ENCODE measurements around the gene CYP2B6. TPM values are rescaled to one million over a fixed set of nuclear protein-coding genes. Genes with fewer than 3 reads are reported as not detected.

Gene CYP2B6
- total RNA-seq, 4 donors from 2014 or later, result not detected

DNA sequence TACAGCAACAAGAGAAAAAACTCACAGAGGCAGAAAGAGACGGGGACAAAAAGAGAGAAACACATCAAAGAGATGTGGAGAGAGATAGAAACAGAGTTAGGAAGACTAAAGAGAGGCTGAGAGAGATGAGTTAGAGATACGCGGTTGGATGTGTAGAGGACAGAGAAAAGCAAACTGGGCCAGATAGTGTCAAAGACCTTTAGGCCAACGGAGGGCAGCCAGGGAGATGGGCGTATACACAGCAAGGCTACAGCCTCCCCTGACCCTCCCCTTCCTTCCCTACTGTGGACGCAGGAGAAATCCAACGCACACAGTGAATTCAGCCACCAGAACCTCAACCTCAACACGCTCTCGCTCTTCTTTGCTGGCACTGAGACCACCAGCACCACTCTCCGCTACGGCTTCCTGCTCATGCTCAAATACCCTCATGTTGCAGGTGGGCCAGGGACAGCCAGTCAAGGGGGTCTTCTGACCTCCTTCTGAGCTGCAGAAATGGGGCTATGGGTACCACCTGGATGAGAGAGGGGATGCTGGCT, 18.7 kb downstream of the CYP2B6 start:
- Histone ChIP-seq H3K36me3 (no peaks in the 10 kb centered on the region), H3K9me3 (no peaks in the 10 kb centered on the region), H3K27me3 (peaks cover 0 to 60% (median 0%) of the 10 kb centered on the region in 4 donors), H3K27ac (no peak overlapping the region), H3K4me1 (no peaks in the 10 kb centered on the region), H3K4me3 (no peak overlapping the region)
- DNase-seq, result no peak
- TF ChIP-seq POLR2A (IDR thresholded peaks at IDR 0.05) (no peak), CTCF (IDR thresholded peaks at IDR 0.05) (no peak)
- WGBS, 2 donors, result 66 to 83% methylated on average over 11 of the region's 11 CpGs
- intact Hi-C loops (cut with DNase I), result no loop called here

DNA sequence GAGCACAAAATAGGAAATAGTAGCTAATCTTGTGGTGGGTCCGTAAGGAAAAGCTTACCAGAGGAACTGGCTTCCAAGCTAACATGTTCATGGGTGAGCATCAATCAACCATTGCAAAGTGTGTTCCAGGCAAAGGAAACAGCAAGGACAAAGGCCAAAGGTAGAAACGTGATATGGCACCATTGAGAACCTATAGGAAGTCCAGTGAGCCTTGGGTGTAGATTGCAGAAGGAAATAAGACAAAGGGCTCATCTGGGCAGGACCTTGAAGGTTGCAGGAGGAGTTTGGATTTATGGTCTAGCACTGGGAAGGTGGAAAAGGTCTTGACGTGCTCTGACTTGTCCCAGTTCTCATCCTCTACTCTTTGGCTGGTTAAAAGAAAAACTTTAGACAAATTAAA, 22.3 kb downstream of the CYP2B6 start:
- DNase-seq, result no peak
- intact Hi-C loops (cut with DNase I), result no loop called here

DNA sequence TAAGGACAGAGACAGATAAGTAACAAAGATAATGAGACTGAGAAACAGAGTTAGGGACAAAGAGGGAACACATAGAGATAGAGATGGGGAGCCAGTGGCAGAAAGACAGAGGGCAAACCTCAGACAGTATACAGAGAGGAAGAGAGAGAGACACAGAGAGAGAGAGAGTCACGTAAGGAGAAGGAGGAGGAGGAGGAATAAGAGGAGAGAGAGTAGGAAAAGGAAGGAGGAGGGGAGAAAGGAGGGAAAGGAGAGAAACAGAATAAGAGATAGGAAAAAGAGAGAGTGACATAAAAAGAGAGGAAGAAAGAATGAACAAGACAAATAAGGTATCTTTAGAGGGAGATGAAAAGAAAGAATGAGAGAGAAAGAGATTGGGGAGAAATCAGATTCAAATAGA, 23.6 kb downstream of the CYP2B6 start:
- no peak overlapping the region for H3K27ac ChIP-seq

More for the DNA sequence above, 22.3 kb downstream of the CYP2B6 start:
- no peaks in the 10 kb centered on the region for H3K36me3 ChIP-seq
- WGBS, 2 donors, result 43 to 50% methylated on average over 3 of the region's 3 CpGs
- no peak overlapping the region for H3K27ac ChIP-seq
- TF ChIP-seq CTCF (IDR thresholded peaks at IDR 0.05) (no peak), POLR2A (IDR thresholded peaks at IDR 0.05) (no peak)
- no peaks in the 10 kb centered on the region for H3K4me1 ChIP-seq
- no peak overlapping the region for H3K4me3 ChIP-seq
- H3K9me3 ChIP-seq, result no peaks in the 10 kb centered on the region
- peaks cover 0 to 32% (median 0%) of the 10 kb centered on the region in 4 donors for H3K27me3 ChIP-seq

DNA sequence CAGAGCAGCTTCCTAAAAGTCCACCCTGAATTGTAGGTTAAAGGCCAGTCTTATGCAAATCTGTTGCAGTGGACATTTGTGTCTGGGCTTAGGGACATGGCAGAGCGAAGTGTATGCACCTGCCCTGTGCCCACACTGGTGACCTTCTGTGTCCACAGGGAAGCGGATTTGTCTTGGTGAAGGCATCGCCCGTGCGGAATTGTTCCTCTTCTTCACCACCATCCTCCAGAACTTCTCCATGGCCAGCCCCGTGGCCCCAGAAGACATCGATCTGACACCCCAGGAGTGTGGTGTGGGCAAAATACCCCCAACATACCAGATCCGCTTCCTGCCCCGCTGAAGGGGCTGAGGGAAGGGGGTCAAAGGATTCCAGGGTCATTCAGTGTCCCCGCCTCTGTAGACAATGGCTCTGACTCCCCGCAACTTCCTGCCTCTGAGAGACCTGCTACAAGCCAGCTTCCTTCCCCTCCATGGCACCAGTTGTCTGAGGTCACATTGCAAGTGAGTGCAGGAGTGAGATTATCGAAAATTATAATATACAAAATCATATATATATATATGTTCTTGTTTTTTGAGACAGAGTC, 25.5 kb downstream of the CYP2B6 start:
- TF ChIP-seq POLR2A (IDR thresholded peaks at IDR 0.05) (no peak), CTCF (IDR thresholded peaks at IDR 0.05) (no peak)

More for the DNA sequence above, 23.6 kb downstream of the CYP2B6 start:
- Histone ChIP-seq H3K4me1 (no peaks in the 10 kb centered on the region), H3K9me3 (no peaks in the 10 kb centered on the region), H3K27me3 (peaks cover 0 to 41% (median 0%) of the 10 kb centered on the region in 4 donors), H3K4me3 (no peak overlapping the region), H3K36me3 (no peaks in the 10 kb centered on the region)
- TF ChIP-seq CTCF (IDR thresholded peaks at IDR 0.05) (no peak), POLR2A (IDR thresholded peaks at IDR 0.05) (no peak)
- 27 to 57% methylated on average over 1 of the region's 1 CpG for WGBS, 2 donors
- no peak for DNase-seq
- intact Hi-C loops (cut with DNase I), result no loop called here

DNA sequence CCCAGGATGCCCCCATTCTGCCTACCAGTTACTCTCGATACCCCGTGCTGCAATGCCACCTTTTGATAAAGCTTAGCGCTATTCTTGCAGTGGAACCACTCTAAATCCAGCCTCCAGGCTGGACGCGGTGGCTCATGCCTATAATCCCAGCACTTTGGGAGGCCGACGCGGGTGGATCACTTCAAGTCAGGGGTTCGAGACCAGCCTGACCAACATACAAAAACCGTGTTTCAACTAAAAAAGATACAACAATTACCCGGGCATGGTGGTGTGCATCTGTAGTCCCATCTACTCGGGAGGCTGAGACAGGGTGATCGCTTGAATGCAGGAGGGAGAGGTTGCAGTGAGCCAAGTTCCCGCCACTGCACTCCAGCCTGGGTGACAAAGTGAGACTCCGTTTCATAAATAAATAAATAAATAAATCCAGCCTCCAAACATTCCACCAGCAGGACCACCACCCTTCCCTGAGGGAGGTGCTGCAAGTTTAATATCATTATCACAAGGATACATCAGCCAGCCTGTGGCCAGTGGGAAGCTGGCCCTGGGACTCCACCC, 27.7 kb downstream of the CYP2B6 start:
- H3K9me3 ChIP-seq, result no peaks in the 10 kb centered on the region
- H3K27ac ChIP-seq, result no peak overlapping the region
- intact Hi-C loops (cut with DNase I), result no loop called here
- no peak for DNase-seq
- no peaks in the 10 kb centered on the region for H3K36me3 ChIP-seq
- no peaks in the 10 kb centered on the region for H3K4me1 ChIP-seq
- WGBS, 2 donors, result 90 to 91% methylated on average over 13 to 14 of the region's 15 CpGs
- no peak for TF ChIP-seq POLR2A (IDR thresholded peaks at IDR 0.05)
- TF ChIP-seq CTCF (IDR thresholded peaks at IDR 0.05), result no peak
- H3K27me3 ChIP-seq, result peaks cover 0 to 27% (median 0%) of the 10 kb centered on the region in 4 donors
- H3K4me3 ChIP-seq, result no peak overlapping the region

More for the DNA sequence above, 25.5 kb downstream of the CYP2B6 start:
- Histone ChIP-seq H3K27me3 (peaks cover 0 to 27% (median 0%) of the 10 kb centered on the region in 4 donors), H3K27ac (no peak overlapping the region), H3K36me3 (no peaks in the 10 kb centered on the region), H3K4me1 (no peaks in the 10 kb centered on the region), H3K9me3 (no peaks in the 10 kb centered on the region), H3K4me3 (no peak overlapping the region)
- 75 to 79% methylated on average over 11 to 12 of the region's 12 CpGs for WGBS, 2 donors
- DNase-seq, result no peak
- intact Hi-C loops (cut with DNase I), result no loop called here
